EH (cell line): Measurements from ENCODE around the gene IER3.

Source experiments
- DNase-seq: peaks from one replicate; pipeline ENCODE4 v3.0.0-alpha.2; 2015; ENCODE audit warnings: low read depth

Gene IER3

DNA sequence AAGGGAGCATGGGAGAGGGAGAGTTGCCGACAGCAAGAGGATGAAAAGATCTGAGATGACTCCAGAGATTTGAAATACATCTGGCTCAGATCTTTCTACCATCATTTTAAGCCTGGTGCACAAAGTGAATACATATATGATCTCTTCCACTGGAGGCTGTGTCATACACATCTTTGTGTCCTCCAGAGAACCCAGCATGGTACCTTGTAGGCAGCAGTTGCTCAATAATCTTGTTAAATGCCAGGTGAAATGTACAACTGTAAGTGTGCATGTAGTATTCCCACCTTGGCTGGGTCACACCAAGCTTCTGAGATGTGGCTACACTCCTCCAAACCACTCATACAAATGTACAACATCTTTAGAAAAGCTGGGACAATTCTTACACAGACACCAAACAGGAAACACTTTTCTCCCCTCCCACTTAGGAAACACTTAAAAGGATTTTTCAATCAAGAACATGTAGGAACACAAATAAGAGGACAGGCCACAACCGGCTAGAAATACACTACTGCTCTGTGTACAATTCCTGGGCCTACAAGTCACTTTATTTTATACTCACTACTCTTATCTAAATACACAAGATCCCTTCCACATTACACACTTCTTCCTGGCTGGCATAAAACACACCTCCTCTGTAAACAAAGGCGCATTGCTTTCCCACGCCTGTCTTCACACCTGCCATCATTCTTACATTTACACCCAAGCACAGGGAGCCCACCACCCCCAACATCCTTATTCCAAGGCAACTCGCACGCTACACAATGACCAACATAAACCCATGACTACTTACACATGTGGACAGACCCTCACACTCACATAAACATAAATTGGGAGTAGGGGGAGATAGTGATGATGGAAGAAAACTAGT, 3.8 kb upstream of the IER3 start:
- DNase-seq: peak; percentile 53

DNA sequence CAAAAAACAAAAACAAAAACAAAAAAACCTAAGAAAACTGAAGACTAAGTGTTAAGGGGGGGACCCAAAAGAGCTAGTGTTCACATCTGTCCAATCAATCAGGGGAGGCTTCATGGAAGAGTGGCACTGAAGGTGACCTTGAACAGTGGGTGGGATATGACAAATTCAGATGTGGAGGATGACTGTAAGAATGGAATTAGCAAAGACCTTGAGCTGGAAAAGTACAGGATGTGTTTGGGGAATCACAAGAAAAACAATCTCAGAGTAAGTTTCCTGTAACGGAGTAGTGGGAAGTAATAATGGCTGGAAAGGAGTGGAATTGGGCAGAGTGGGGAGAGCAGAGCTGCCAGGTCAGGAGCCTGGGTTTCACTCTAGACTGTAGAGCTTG, 2.9 kb upstream of the IER3 start:
- DNase-seq: peak; percentile 60

DNA sequence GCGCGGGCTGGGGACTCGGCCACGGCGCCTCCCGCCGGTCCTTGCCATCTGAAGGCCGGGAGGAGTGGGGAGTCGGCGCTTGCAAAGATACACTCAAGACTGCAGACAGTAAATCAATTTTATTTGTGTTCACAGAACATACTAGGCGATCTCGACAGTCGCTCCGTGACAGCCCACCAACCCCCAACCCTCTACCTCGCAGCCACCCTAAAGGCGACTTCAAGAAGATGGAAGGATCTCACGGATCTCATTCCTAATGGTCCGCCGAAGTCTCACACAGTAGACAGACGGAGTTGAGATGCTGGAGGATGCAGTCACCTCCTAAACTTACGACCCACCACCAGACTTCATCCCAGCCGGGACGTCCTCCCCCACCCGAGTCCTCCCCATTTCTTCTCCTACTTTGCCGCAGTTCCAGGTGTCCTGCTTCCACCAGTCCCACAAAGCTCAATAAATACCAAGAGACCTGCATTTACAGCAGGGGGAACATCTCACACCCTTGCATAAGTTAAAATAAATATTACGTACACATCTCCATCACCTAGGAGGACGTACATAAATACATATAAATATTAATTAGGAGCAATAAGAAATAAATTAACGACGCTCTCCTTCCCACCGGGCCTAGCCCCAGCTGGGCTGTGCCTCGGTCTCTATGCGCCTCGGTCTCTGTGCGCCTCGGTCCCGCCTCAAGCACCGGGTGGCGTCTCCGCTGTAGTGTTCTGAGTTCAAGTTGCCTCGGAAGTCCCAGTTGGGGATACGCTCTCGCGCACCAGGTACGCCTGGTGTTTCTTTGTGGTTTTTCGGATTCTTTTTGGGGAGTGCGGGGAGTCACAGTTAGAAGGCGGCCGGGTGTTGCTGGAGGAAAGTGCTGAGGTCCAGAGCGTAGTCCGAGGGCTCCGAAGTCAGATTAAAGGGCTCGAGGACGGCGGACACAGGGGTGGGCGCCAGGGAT, 971 bp downstream of the IER3 start:
- peak; percentile 49 for DNase-seq

DNA sequence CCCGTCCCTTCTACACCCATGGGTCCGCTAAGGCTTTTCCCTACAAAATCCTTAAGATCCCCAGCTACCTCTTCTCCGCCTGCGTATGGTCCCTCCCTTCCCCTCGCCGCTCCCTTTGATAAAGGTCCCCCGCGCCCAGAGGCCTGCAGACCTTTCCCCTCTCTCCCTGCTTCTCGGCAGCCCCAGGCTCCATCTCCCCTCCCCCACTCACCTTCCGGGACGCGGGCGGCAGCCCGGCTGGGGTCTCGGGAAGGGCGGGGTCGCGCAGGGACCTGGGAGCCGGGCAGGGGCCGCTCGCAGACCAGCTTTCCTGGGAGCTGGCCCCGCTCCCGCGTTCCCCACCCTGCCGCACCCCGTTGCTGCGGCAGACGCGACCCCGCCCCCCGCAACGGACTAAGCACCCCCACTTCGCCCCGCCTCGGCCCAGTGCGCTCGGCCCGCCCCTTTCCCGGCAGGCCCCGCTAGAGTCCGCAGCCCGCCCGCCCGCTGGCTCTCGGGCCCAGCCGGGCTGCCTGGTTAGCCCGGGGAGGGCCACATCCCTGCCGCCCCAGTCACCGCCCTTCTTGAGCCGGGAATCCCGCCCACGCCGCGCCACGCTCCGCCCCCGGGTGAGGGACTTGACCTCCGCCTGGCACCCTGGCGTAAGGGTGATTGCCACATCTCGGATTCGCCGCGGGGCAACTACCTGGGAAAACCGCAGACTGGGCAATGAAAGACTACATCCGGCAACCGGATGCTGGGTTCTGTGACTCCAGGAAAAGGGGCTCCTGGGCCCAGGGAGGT, 1.8 kb downstream of the IER3 start, which contains the start of gene FLOT1:
Gene FLOT1, minus strand, starts transcription at position 372 of the 783 bp plus-strand sequence. CDS start 498 bp downstream, outside the sequence.
- peak; percentile 98 for DNase-seq

DNA sequence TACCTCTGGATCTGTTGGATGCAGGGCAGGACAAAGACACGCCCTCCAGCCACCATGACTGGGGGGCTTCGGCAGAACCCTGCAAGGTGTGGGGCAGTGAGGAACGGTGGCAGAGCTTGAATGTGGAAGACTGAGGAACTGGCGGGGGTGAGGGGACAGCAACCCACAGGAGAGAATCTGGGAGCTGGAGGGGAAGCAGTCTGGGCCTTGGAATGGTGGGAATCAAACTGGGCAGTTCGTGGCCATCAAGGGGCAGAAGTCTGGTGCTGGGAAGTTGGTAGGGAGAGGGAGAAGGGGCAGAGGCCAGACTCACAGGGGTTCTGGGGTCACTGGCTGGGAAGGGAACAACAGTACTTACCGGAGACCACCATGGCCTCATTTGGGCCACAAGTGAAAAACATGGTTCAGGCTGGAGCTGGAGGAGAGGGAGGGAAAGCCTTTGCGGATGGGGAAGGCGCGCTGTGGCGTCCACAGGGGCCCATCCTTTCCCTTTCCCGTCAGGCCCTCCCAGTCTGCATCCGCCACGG, 2.5 kb downstream of the IER3 start:
- no peak for DNase-seq

DNA sequence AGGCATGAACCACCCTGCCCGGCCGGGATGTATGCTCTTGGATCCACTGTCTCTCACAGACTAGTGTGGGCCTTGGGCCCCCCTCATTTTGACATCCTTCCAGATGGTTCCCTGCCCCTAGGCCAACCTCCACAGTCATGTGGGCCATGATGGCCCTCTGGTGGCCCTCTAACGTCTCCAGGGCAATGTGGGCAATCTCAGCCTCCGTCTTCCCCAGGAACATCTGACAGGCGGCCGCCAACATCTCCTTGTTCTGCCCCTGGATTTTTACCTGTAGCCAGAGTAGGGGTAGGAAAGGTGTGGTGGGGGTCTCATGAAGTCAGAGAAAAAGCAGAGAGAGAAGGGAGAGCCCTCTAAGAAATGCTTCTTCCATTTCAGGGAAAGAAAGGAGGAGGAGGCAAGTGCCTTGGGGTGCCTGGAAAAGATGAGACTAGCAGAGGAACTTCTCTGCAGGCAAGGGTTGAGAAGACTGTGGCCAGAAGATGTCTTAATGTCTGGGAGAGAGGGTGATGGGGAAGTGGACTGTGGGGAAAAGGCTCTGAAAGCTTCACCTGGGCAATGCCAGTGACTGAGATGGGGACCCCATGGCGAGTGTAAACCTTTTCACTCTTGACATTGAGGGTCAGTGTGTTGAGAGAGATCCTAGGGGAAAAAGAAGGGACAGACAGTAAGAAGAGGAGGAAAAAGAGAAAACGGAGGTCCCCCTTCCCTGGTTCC, 3.1 kb downstream of the IER3 start:
- DNase-seq: peak; percentile 36

DNA sequence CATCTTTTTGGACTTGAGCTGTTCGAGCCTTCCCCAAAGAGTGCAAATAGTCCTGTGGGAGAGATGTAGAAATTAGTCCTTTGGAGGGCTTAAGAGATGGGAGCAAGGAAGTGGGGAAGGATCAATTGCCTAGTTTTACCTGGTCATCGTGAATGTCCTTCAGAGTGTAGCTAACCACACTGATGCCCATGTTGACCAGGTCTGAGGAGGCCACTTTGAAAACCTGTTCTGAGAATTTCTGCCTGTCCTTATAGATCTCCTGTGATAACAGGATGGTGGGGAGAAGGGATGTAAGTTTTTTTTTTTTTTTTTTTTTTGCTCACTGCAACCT, 3.8 kb downstream of the IER3 start:
- no peak for DNase-seq

DNA sequence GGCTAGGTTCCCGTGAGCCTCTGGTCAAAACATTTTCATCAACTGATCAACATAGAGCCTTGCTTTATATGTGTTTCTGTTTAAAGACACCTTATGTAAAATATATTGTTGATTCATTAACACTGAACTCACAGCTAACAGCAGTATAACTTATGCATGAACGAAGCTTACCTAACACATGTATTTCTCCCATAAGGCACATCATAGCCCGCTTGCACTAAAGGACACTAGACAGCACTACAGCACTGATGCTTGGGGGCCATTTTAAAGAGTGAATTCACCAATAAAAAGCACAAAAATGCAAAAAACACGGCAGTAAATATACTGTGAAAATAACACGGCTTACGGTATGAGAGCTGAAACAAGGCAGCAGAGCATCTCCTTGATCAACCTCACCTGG, 5.8 kb downstream of the IER3 start:
- DNase-seq: no peak

DNA sequence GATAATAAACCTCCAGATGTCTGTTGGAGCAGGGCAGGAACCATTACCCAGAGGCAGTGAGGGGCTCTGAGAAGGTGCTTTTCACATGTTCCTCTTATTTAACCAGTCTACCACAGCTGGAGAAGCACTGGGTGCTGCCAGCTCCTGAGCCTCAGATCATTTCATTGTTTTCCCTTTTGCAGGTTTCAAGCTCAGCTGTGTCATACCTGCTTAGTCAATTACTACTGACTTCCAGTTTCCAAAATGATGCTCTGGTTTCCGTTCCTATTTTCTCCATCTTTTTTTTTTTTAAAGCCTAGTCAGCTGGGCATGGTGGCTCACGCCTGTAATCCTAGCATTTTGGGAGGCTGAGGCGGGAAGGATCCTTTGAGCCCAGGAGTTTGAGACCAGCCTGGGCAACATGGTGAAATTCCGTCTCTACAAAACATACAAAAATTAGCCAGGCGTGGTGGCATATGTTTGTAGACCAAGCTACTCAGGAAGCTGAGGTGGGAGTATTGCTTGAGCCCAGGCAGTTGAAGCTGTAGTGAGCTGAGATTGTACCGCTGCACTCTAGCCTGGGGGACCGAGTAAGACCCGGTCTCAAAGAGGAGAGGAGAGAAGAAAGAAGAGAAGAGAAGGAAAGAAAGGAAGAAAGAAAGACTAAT, 8.6 kb downstream of the IER3 start:
- DNase-seq: no peak

DNA sequence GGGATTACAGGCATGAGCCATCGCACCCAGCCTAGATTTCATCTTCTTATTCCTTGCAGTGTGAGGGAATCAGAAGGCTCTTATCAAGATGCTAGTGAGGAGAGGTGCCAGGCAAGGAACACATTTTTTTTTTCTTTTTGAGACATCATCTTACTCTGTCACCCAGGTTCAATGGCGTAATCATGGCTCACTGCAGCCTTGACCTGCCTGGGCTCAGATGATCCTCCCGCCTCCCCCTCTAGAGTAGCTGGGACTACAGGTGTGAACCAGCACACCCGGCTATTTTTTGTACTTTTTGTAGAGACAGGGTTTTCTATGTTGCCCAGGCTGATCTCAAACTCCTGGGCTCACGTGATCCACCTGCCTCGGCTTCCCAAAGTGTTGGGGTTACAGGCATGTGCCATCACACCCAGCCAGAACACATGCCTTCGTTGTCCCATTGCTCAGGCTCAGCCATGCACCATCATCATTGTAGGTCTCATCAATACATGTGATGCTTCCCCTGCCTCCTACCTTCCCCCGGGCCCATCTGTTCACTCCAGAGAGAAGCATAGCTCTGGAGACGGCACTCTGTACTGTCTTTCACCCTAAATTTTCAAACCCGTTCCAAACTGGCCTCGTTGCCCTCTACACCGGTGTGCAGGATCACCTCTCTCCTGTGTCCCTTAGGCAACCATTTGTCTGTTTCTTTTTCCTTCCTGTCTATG, 12.0 kb downstream of the IER3 start:
- DNase-seq: no peak

DNA sequence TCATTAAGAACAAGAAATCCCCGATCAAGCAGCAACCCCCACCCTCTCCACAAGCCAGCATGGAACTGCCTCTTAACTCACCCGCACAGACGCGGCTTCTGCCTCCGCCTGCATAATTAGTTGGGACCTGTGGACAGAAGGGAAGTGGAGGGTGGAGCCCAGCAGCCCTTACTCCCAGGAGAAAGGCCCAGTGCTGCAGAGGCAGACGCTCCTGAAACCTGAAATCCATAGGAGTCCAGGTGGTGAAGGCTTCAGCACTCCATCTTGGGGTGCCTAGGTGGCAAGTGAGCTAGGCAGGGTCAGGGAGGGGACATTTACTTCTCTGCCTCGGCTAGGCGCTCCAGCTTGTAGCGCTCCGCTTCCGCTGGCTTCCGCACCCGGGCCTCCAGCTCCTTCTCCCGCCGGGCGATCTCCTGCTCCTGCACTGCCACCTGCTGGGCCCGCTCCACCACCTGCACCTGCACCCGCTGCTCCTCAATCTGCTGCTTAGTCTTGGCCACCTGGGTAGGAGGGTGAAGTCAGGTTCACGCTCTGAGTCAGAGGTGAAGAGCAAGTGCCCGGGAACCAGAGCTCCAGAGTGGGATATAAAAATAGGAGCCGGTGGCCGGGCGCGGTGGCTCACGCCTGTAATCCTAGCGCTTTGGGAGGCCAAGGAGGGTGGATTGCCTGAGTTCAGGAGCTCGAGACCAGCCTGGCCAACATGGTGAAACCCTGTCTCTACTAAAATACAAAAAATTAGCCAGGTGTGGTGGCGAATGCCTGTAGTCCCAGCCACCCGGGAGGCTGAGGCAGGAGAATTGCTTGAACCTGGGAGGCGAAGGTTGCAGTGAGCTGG, 13.5 kb downstream of the IER3 start:
- DNase-seq: peak; percentile 42

DNA sequence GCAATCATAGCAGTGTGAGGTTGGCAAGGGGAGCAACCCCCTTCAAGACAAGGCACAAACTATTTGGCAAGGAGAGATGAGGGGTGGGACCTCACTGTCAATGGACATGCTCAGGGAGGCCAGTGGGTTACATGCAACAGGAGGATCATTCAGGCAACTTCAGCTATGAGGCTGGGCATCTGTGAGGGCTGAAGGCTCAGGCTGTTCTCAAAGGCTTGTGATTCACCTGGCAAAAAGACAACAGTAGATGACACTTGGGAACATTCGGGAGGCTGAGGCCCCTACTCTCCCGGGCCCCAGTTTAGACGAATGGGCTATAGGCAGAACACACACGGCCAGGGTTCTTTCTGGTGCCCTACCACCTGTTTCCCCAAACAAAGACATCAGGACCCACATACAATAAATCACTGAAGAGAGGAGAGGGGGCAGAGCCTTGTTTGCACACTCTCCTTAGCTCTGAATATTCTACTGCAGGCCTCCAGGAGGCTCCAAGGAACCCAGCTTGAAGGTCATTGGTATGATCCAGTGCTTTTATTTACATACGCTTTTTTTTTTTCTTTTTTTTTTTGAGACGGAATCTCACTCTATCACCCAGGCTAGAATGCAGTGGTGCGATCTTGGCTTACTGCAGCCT, 16.3 kb downstream of the IER3 start:
- DNase-seq: peak; percentile 72

DNA sequence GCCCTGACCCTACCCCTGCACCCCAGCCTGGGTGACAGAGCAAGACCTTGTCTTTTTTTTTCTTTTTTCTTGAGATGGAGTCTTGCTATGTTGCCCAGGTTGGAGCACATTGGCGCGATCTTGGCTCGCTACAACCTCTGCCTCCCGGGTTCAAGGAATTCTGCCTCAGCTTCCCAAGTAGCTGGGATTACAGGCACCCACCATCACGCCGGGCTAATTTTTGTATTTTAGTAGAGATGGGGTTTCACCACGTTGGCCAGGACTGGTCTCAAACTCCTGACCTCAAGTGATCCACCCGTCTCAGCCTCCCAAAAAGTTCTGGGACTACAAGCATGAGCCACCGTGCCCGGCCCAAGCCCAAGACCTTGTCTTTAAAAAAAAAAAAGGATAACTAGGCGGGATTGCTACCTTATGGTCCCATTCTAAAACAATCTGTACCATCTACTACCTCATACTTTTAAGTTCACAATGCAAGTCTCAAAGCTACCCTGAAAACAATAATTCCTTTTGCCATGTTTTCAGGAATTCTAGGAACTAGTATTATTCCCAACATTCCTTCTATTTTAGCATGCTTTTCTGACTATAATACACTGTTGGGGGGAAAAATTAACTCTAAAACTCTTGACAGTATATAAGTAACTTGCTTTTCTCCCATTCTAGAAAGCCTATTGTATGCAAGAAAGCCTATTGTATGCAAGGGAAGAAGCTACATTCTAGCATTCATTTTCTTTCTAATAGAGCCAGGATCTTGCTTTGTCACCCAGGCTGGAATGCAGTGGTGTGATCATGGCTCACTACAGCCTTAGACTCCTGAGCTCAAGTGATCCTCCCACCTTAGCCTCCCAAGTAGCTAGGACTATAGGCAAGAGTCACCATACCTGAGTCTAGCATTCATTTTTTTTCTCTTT, 17.6 kb downstream of the IER3 start:
- DNase-seq: peak; percentile 58

DNA sequence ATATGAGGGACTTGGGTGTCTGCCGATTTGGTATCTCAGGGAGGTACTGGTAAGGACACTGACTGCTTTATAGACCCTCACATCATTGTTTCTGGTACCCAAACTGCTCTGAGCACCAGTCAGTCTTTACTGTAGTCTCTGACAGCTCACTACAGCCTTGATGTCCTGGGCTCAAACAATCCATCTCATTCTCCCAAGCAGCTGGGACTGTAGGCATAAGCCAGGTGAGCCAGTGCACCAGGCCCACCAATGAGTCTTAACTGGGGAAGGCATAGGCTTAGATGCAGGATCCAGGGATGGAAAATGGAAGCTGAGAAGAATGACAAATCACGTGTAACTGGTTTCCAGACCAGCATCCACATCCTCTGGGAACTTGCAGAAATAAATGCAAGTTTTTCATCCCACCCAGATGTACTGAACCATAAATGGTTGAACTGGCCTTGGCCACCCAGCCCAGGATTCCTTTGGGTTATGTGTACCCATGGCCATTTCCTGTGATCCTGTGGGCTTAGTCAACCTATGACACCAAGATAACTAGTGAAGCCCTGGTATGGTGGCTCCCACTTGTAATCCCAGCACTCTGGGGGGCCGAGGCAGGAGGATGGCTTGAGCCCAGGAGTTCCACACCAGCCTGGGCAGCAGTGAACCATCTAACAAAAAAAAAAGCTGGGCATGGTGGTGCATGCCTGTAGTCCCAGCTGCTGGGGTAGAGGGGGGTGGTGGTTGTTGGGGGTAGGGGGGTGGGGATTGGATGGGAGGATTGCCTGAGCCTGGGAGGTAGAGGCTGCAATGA, 18.4 kb downstream of the IER3 start:
- peak; percentile 84 for DNase-seq

DNA sequence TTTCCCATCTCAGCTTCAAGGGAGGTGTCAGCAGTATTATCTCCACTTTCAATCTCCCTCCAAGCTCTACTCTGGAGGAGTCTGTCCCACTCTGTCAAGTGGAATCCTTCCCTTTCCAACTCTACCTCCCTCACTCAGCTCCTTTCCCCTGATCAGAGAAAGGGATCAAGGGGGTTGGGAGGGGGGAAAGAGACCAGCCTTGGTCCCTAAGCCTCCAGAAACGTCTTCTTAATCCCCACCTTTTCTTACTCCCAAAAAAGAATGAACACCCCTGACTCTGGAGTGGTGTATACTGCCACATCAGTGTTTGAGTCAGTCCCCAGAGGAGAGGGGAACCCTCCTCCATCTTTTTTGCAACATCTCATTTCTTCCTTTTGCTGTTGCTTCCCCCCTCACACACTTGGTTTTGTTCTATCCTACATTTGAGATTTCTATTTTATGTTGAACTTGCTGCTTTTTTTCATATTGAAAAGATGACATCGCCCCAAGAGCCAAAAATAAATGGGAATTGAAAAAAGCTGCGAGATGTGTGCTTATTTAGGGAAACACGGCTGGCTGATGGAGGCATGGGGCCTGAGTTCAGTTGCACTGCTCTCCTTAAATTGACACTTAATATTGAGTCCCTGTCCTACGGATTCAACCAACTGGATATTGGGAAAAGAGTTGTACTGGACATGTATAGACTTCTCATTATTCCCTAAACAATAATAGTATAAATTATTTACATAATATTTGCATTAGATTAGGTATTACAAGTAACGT, 19.3 kb downstream of the IER3 start:
- peak; percentile 25 for DNase-seq
